Activated CD8-positive, alpha-beta T cell treated with anti-CD3 and anti-CD28 coated beads for 36 hours (primary cell): ENCODE measurements around the gene RPAP3. TPM values are rescaled to one million over a fixed set of nuclear protein-coding genes. Genes with fewer than 3 reads are reported as not detected.

Experiments used
- ATAC-seq: fragments of 200-7000 bp; cut with Tn5 transposase; one replicate; pipeline ENCODE4 v1.10.0; 2021; ENCODE audit warnings: mild to moderate bottlenecking, moderate library complexity
- CTCF ChIA-PET: fragments of 350-600 bp; sonication (Branson Sonifier 250); formaldehyde crosslinking; loops from one replicate; lab custom pipeline; 2021; ENCODE audit warnings: antibody characterized with exemption; lab: Charles Lee
- POLR2A ChIA-PET: fragments of 350-600 bp; sonication (Branson Sonifier 250); formaldehyde crosslinking; loops from one replicate; lab custom pipeline; 2021; ENCODE audit warnings: antibody characterized with exemption; lab: Charles Lee
- DNase-seq: peaks from one replicate; pipeline ENCODE4 v3.0.0-alpha.2; 2020
- H3K27ac Mint-ChIP-seq: one replicate; pipeline ENCODE4 v1.8.0; 2021; ENCODE audit warnings: mild to moderate bottlenecking, mixed read lengths
- H3K27me3 Mint-ChIP-seq: one replicate; pipeline ENCODE4 v1.8.0; 2021; ENCODE audit warnings: mixed read lengths
- H3K36me3 Mint-ChIP-seq: one replicate; pipeline ENCODE4 v1.8.0; 2021; ENCODE audit warnings: low read depth, mixed read lengths
- H3K4me1 Mint-ChIP-seq: one replicate; pipeline ENCODE4 v1.8.0; 2021; ENCODE audit warnings: low read depth, mixed read lengths
- H3K4me3 Mint-ChIP-seq: one replicate; pipeline ENCODE4 v1.8.0; 2021; ENCODE audit warnings: mild to moderate bottlenecking, moderate library complexity, mixed read lengths
- H3K9me3 Mint-ChIP-seq: one replicate; pipeline ENCODE4 v1.8.0; 2021; ENCODE audit warnings: mixed read lengths
- CTCF ChIP-seq: fragments of 200-600 bp; IDR thresholded peaks from one replicate; pipeline ENCODE4 v1.8.0; 2022; ENCODE audit warnings: antibody characterized with exemption, mild to moderate bottlenecking
- intact Hi-C: fragments of 100-400 bp; cut with micrococcal nuclease; formaldehyde crosslinking; loops from one replicate; pipeline ENCODE4 v1.10.0; 2022
- total RNA-seq, 2 experiments: library from RNA; stranded (reverse); gene quantifications; one replicate each; pipeline ENCODE4 v1.2.3, GENCODE V29; 2021

The RPAP3 gene
- total RNA-seq, 2 experiments from 2014 or later = 42.0 to 42.5 TPM

GRCh38 chr12:47740606-47741339 is 34.9 kb upstream of the RPAP3 start:
- intact Hi-C loops = loop anchor here (5.0 kb wide), 1 partner anchor 97 kb away; no protein-coding TSS in a partner anchor
- DNase-seq (no peak), ATAC-seq (no peak)
- H3K36me3 Mint-ChIP-seq = no peaks in the 10 kb centered on the region
- H3K9me3 Mint-ChIP-seq = no peaks in the 10 kb centered on the region
- CTCF ChIA-PET = interaction anchor here (0.9 to 12.5 kb wide), 28 partner anchors 8 to 222 kb away, joined by 3 to 685 read pairs (median 13); partner anchors contain the start of genes ENDOU, RAPGEF3, RPAP3 and SLC48A1
- TF ChIP-seq CTCF = no peak
- H3K4me3 Mint-ChIP-seq = no peak overlapping the region
- POLR2A ChIA-PET = interaction anchor here (1.4 to 3.0 kb wide), 5 partner anchors 27 to 98 kb away, joined by 7 to 11 read pairs (median 10); partner anchors contain the start of gene SLC48A1
- H3K27me3 Mint-ChIP-seq = no peaks in the 10 kb centered on the region
- no peak overlapping the region for H3K27ac Mint-ChIP-seq
- peaks cover 26% of the 10 kb centered on the region for H3K4me1 Mint-ChIP-seq

DNA sequence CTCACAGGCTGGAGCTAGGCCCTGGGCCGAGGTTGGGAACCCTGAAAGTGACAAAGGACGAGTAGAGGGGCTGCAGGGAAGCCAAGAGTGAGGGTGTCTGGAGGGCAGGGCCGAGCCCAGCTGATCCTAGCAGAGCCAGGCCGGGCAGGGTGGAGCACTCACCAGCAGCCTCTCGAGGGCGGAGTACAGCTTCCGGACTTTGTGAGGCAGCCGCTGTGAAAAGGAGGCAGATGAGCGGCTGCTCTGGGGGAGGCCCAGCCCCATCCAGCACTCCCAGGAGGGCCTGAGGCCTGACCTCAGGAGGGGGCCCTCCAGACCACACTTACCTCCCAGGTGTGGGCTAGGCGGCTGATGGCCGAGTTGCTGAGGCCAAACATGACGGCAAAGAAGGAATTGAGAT is 34.1 kb upstream of the RPAP3 start:
- CTCF ChIA-PET = interaction anchor here (0.9 to 12.5 kb wide), 8 partner anchors 7 to 102 kb away, joined by 3 to 685 read pairs (median 113); partner anchors contain the start of genes ENDOU, RAPGEF3, RPAP3 and SLC48A1
- Mint-ChIP-seq H3K4me1 (peaks cover 26% of the 10 kb centered on the region), H3K36me3 (no peaks in the 10 kb centered on the region), H3K27ac (no peak overlapping the region), H3K9me3 (no peaks in the 10 kb centered on the region), H3K27me3 (no peaks in the 10 kb centered on the region), H3K4me3 (no peak overlapping the region)
- POLR2A ChIA-PET = interaction anchor here (1.4 to 3.0 kb wide), 2 partner anchors 33 to 99 kb away, joined by 7 to 11 read pairs; partner anchors contain the start of gene SLC48A1
- TF ChIP-seq CTCF = no peak
- ATAC-seq = no peak
- DNase-seq = no peak
- intact Hi-C loops = loop anchor here (5.0 kb wide), 1 partner anchor 97 kb away; no protein-coding TSS in a partner anchor

DNA sequence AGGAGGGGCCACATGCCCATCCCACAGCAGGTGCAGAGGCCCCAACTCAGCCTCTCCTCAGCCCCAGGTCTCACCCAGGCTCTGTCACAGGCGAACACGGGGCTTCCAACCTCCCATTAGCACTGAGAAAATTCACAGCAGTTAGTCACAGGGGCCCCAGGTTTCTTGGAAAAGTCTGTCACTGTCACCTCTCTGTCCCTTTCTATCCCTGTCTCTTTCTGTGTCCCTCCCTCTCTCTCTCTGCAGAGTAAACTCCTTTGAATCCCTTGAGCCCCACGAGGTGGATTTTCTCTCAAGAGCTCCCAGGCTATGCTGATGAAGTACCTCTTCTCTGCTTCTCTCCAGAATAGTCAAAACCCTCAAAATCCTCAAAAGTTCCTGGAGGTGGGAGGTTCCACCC is 33.5 kb upstream of the RPAP3 start:
- DNase-seq = no peak
- Mint-ChIP-seq H3K4me1 (peaks cover 26% of the 10 kb centered on the region), H3K27ac (no peak overlapping the region), H3K27me3 (no peaks in the 10 kb centered on the region), H3K9me3 (no peaks in the 10 kb centered on the region), H3K36me3 (no peaks in the 10 kb centered on the region), H3K4me3 (no peak overlapping the region)
- ATAC-seq = no peak
- ChIA-PET CTCF (interaction anchor here (6.4 to 12.5 kb wide), 5 partner anchors 15 to 97 kb away, joined by 92 to 685 read pairs (median 286); partner anchors contain the start of genes ENDOU, RAPGEF3 and SLC48A1), POLR2A (interaction anchor here (3.0 kb wide), 1 partner anchor 33 kb away, joined by 11 read pairs; the partner anchor contains the start of gene SLC48A1)
- intact Hi-C loops = no loop called here
- TF ChIP-seq CTCF = no peak

DNA sequence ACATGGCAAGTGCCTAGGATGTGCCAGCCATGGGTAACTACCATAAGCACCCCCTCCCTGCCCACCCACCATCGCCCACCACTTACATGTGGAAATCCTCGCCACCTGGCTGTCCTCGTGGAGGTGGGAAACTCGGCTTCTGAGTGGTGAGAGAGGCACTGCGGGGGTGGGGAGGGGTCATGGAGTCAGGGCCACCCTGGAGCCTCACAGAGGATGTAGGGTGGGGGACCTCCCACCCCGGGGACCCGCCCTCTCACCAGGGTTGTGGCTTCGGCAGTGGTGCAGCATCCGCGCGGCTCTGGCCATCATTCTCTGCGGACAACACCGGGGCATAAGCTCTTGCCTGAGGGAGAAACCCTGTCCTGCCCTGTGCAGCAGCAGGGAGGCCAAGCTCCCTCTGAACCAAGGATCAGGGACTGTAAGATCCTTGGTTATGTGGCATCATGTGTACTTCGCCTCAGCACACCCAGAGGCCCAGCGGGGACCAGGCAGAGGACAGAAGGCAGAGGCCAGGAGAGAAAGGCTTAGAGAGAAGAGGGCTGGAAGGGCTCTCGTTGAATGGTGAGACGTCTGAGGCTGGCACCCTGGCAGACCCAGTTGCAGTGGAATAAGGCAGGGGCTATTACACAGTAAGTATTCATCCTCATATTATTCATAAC is 32.2 kb upstream of the RPAP3 start:
- Mint-ChIP-seq H3K36me3 (no peaks in the 10 kb centered on the region), H3K27ac (peak overlapping the region; percentile 16), H3K9me3 (no peaks in the 10 kb centered on the region), H3K4me3 (no peak overlapping the region), H3K4me1 (peaks cover 26% of the 10 kb centered on the region), H3K27me3 (no peaks in the 10 kb centered on the region)
- intact Hi-C loops = no loop called here
- ChIA-PET CTCF (interaction anchor here (2.8 to 10.6 kb wide), 4 partner anchors 14 to 29 kb away, joined by 14 to 355 read pairs (median 113); partner anchors contain the start of genes ENDOU and RAPGEF3), POLR2A (interaction anchor here (1.6 kb wide), 1 partner anchor 42 kb away, joined by 9 read pairs; no protein-coding TSS in a partner anchor)
- no peak for DNase-seq
- no peak for TF ChIP-seq CTCF
- no peak for ATAC-seq
